ENCODE data around the gene PIEZO1.

The PIEZO1 gene

DNA sequence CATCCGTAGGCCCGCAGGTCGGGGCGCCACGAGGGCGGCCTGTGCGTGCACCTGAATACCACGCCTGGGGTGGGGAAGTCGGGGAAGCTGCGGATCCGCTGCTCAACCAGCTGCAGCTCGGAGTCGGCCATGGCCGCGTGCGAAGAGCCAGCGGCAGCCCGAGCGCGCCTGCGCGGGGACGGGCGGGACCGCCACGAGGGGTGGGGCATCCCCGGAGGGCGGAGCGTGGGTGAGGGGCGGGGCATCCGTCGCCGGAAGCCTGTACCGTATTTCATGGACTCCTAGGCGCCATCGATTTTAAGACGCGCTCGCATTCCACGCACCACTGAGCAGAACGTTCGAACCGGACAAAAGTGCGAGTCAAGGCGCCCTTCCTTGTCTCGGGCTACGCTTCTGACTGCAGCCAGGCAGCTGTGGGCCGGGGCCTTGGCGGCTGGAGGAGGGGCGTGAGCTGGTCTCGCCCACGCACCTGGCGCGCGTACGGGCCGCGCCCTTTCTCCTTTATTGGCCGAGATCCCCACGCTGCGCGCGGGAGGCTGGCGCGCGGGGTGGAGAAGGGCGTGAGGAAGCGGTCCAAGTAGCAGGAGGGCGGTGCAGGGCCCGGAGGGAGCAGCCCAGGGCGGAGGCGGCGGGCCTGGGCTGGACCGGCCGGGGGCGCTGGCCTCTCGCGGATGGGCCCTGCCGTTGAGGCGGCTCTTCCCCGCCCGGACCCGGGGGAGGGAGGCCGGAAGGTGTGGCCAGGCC is 26.9 kb upstream of the PIEZO1 start, which contains the start of gene APRT:
APRT (minus strand) TSS at position 160 of the 744 bp plus-strand sequence; CDS start at position 131, 29 bp downstream.
- H3K4me3 ChIP-seq (ENCODE audit: low read depth, low read length), result peak within 1 kb of the TSS; percentile 86
- peak; percentile 96 for DNase-seq (ENCODE audit: low read depth)
- TF ChIP-seq, protein P1, sequence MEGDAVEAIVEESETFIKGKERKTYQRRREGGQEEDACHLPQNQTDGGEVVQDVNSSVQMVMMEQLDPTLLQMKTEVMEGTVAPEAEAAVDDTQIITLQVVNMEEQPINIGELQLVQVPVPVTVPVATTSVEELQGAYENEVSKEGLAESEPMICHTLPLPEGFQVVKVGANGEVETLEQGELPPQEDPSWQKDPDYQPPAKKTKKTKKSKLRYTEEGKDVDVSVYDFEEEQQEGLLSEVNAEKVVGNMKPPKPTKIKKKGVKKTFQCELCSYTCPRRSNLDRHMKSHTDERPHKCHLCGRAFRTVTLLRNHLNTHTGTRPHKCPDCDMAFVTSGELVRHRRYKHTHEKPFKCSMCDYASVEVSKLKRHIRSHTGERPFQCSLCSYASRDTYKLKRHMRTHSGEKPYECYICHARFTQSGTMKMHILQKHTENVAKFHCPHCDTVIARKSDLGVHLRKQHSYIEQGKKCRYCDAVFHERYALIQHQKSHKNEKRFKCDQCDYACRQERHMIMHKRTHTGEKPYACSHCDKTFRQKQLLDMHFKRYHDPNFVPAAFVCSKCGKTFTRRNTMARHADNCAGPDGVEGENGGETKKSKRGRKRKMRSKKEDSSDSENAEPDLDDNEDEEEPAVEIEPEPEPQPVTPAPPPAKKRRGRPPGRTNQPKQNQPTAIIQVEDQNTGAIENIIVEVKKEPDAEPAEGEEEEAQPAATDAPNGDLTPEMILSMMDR (IDR thresholded peaks at IDR 0.05; ENCODE audit: low read depth, low read length), result peak; percentile 31
- TF ChIP-seq MYC (IDR thresholded peaks at IDR 0.05; ENCODE audit: low read depth, low read length) (peak; percentile 95), POLR2A (IDR thresholded peaks at IDR 0.05; ENCODE audit: extremely low read depth, insufficient read length) (peak; percentile 87)
- TF ChIP-seq, protein P2, sequence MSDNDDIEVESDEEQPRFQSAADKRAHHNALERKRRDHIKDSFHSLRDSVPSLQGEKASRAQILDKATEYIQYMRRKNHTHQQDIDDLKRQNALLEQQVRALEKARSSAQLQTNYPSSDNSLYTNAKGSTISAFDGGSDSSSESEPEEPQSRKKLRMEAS (IDR thresholded peaks at IDR 0.05; ENCODE audit: low read depth, low read length), result peak; percentile 90

DNA sequence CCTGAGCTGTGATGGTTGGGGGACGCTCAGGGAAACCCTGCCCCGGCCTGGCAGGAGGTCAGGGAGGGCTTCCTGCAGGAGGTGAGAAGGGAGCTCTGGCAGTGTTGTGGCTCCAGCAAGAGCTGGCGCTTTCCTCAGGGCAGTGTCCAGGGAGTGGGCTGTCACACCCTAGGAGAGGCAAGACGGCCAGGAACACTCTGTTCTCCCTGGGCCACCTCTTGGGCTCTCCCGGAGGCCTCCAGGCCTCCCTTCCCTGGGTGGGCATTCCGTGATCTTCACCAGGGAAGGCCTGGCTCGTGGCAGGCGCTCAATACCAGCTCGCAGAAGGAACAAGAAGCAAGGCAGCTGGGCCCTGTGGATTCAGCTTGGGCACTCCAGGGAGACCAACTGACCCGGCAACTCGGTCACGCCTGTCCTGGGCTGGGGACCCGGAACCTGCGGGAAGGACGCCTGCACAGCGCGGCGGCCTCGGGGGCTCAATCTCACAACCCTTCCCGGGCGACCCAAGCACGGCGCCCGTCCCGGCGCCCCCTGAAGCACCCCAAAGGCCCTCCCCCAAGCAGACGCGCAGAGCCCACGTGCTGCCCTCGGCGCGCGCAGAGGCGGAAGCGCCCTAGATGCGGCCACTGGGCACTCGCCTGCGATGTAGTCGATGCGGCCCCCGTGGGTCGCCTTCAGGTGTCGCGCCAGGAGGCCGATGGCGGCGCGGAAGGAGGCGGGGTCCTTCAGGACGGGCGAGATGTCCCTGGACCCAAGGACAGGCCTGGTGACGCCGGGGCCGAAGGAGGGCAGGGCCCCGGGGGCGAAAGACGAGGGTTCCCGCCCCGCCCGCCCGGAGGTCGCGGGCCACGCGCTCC is 26.1 kb upstream of the PIEZO1 start:
- peak overlapping the region; percentile 86 for H3K4me3 ChIP-seq (ENCODE audit: low read depth, low read length)
- TF ChIP-seq, protein P2 (IDR thresholded peaks at IDR 0.05; ENCODE audit: low read depth, low read length), result peak; percentile 95
- TF ChIP-seq POLR2A (IDR thresholded peaks at IDR 0.05; ENCODE audit: extremely low read depth, insufficient read length), result peak; percentile 82
- TF ChIP-seq MYC (IDR thresholded peaks at IDR 0.05; ENCODE audit: low read depth, low read length), result peak; percentile 89
- TF ChIP-seq, protein P1 (IDR thresholded peaks at IDR 0.05; ENCODE audit: low read depth, low read length), result no peak
- peak; percentile 89 for DNase-seq (ENCODE audit: low read depth)

DNA sequence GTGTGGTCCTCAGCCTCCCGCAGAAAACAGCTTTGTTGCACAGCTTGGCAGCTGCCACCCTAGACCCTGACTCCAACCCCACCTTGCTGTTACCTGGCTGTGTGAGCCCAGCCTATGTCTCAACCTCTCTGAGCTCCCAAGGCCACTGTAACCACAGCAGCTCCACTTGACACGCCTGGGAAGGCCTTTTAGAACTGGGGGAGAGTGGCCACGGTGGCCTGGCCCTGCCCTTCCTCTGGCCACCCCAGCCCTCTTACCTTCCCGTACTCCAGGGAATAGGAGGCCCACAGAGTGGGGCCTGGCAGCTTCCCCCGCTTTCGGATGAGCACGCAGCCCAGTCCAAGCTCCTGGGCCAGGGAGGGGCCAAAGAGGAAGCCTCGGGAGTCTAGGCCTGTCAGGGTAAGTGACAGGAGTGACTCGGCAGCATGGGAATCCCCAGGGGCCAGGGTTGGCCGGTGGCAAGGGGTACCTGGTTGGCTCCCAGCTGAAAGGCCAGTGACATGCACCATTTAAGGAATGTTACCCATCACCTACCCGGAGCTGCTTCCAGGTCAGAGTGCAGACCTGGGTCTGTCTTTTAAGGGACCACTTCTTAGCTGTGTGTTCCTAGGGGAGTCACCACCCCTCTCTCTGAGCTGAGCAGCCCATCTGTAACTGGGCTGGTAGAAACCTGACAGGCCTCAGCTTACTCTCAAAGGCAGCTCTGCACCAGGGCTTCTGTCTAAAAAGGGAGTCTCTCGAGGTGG is 25.3 kb upstream of the PIEZO1 start:
- DNase-seq (ENCODE audit: low read depth), result peak; percentile 91
- peak overlapping the region; percentile 86 for H3K4me3 ChIP-seq (ENCODE audit: low read depth, low read length)
- TF ChIP-seq, protein P2 (IDR thresholded peaks at IDR 0.05; ENCODE audit: low read depth, low read length), result peak; percentile 49; the same call in 1 of the 2 replicates
- TF ChIP-seq MYC (IDR thresholded peaks at IDR 0.05; ENCODE audit: low read depth, low read length) (peak; percentile 47; the same call in 1 of the 2 replicates), POLR2A (IDR thresholded peaks at IDR 0.05; ENCODE audit: extremely low read depth, insufficient read length) (peak; percentile 19)
- TF ChIP-seq, protein P1 (IDR thresholded peaks at IDR 0.05; ENCODE audit: low read depth, low read length), result no peak

DNA sequence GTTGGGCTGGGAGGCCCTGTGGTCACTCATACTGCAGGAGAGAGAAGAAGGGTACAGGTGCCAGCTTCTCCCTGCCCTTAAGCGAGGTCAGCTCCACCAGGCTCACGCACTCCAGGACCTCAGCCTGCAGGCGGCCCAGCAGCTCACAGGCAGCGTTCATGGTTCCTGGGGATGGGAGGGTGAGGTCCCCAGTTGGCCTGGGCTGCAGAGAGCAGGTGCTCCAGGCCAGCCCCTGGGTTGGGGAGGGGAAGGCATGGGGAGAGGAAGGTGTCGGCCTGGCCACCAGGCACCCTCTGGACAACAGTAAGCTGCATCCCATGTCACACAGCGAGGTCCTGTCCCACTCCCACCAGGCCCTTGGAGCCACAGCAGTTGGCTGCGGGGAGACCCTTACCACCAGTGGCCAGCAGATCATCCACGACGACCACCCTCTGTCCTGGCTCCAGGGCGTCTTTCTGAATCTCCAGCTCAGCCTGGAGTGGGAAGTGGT is 24.7 kb upstream of the PIEZO1 start:
- peak; percentile 72 for DNase-seq (ENCODE audit: low read depth)
- H3K4me3 ChIP-seq (ENCODE audit: low read depth, low read length), result peak overlapping the region; percentile 86
- TF ChIP-seq, protein P2 (IDR thresholded peaks at IDR 0.05; ENCODE audit: low read depth, low read length), result no peak
- TF ChIP-seq, protein P1 (IDR thresholded peaks at IDR 0.05; ENCODE audit: low read depth, low read length), result no peak
- TF ChIP-seq MYC (IDR thresholded peaks at IDR 0.05; ENCODE audit: low read depth, low read length) (0 out of 2 replicates have a peak, but pooled peaks have one; percentile 21), POLR2A (IDR thresholded peaks at IDR 0.05; ENCODE audit: extremely low read depth, insufficient read length) (peak; percentile 31)
